H1 (cell line): Measurements from ENCODE around the gene C19orf18. TPM values are rescaled to one million over a fixed set of nuclear protein-coding genes. Genes with fewer than 3 reads are reported as not detected.

Experiments
- CBX8 ChIP-seq: fragments of 300-800, 300-1000 bp; sonication (generic); IDR thresholded peaks from 2 replicates; pipeline ENCODE4 v1.7.1; 2016; ENCODE audit warnings: low read depth, low read length, borderline replicate concordance
- CHD1 ChIP-seq: IDR thresholded peaks from 2 replicates; pipeline ENCODE4 v1.6.1; 2012; ENCODE audit warnings: low read depth, low read length, improper control_type of control experiment
- HDAC6 ChIP-seq: IDR thresholded peaks from one replicate; pipeline ENCODE4 v1.7.1; 2012; ENCODE audit warnings: low read depth, mild to moderate bottlenecking, inconsistent platforms, low read length, moderate library complexity
- KDM5A ChIP-seq: fragments of 200-600 bp; IDR thresholded peaks from 2 replicates; pipeline ENCODE4 v1.7.1; 2012; ENCODE audit warnings: mild to moderate bottlenecking, low read length, inconsistent platforms, mixed read lengths
- PHF8 ChIP-seq: fragments of 200-600 bp; sonication (generic); conservative IDR thresholded peaks from 2 replicates; pipeline ENCODE4 v1.7.1; 2012; ENCODE audit warnings: low read depth, mild to moderate bottlenecking, inconsistent platforms, low read length, moderate library complexity
- SIN3A ChIP-seq, 2 experiments: IDR thresholded peaks in 1 of 2; conservative IDR thresholded peaks in 1 of 2; 2 replicates each; pipeline ENCODE4 v1.6.1; 2011 to 2012; ENCODE audit warnings: low read length in 2 of 2, improper control_type of control experiment in 1 of 2, low read depth in 1 of 2, mild to moderate bottlenecking in 1 of 2
- SRF ChIP-seq: IDR thresholded peaks from 2 replicates; pipeline ENCODE4 v1.6.1; 2011; ENCODE audit warnings: mild to moderate bottlenecking, low read depth, low read length, moderate library complexity
- polyA plus RNA-seq, 7 experiments: library from polyadenylated mRNA; depleted of rRNA in 3 of 7; stranded (reverse) in 5 of 7; unstranded in 2 of 7; fragments of >200 nt in 5 of 7; fragments of 200-250 nt in 2 of 7; gene quantifications; 1 replicate in 5 of 7; 2 replicates in 1 of 7; 4 replicates in 1 of 7; pipeline versions ENCODE4 v1.2.1 to v1.2.3, GENCODE V29; 2011 to 2013; ENCODE audit warnings: missing spikeins in 2 of 7, mixed read lengths in 2 of 7
- total RNA-seq: library from RNA; stranded (reverse); fragmentation: NEBNext Ultra II Directional; extraction: Animal tissue kit (Norgen Biotek cat#: 25700); gene quantifications from 2 replicates; pipeline ENCODE4 v1.2.1, GENCODE V29; 2021
- TF ChIP-seq, protein P1 (sequence below): IDR thresholded peaks from 2 replicates; pipeline ENCODE4 v1.6.1; 2011; ENCODE audit warnings: low read length, improper control_type of control experiment

C19orf18 gene
- total and polyA plus RNA-seq, 2 of the 8 experiments (the other 6 are each of a cell fraction or from before 2014, with no cell fraction given) = 0.12 to 0.99 TPM

DNA sequence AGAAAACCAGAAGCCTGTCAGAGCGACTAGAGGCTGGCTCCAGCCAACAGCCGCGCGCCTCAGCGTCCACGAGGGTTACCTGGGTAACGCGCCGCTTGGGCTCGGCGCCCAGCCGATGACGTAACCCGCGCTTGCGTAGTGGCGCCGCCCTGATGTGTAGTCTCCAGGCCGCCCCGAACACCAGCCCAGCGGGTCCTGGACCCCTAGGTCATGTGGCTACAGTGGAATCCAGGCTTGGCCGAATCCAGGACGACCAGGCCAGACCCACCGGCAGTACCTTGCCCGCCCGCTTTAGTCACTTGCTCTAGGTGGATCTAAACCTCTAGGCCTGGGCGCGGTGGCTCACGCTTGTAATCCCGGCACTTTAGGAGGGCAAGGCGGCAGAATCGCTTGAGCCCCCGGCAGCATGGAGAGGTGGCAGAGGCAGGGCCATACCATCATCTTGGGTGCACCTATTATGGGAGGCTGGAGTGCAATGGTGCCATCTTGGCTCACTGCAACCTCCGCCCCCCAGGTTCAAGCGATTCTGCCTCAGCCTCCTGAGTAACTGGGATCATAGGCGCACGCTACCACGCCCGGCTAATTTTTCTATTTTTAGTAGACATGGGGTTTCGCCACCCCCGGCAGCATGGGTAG is 35.5 kb upstream of the C19orf18 start (continued):
- TF ChIP-seq, protein P1, sequence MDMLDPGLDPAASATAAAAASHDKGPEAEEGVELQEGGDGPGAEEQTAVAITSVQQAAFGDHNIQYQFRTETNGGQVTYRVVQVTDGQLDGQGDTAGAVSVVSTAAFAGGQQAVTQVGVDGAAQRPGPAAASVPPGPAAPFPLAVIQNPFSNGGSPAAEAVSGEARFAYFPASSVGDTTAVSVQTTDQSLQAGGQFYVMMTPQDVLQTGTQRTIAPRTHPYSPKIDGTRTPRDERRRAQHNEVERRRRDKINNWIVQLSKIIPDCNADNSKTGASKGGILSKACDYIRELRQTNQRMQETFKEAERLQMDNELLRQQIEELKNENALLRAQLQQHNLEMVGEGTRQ = no peak
- TF ChIP-seq CHD1 = no peak
- no peak for TF ChIP-seq CBX8
- TF ChIP-seq HDAC6 = no peak
- TF ChIP-seq SIN3A (conservative IDR thresholded peaks at IDR 0.05 in 1 of 2, IDR thresholded peaks at IDR 0.05 in 1 of 2; ENCODE audit: low read depth in 1 of 2, low read length in 2 of 2) = no peak
- TF ChIP-seq PHF8 = no peak
- TF ChIP-seq KDM5A = no peak
- TF ChIP-seq SRF = no peak
